ENCODE data around the gene CCDC91.

Gene CCDC91

GRCh38 chr12:28313631-28314030 is 123.4 kb downstream of the CCDC91 start:
- H3K14ac ChIP-seq (ENCODE audit: low read length in 2 of 2): no peak overlapping the region
- H3K79me1 ChIP-seq (replicated peaks; ENCODE audit: low read length, poor library complexity, severe bottlenecking): no peaks in the 10 kb centered on the region
- no peak overlapping the region for H2AFZ ChIP-seq (ENCODE audit: low read depth, low read length)
- peak; percentile 31 for DNase-seq
- H2BK12ac ChIP-seq (ENCODE audit: low read length in 2 of 2): no peak overlapping the region
- WGBS: 81% methylated on average over 1 of the region's 1 CpG
- H3K4me1 ChIP-seq (ENCODE audit: control insufficient read depth, insufficient read depth, low read depth, low read length): no peaks in the 10 kb centered on the region
- no peaks in the 10 kb centered on the region for H3K27me3 ChIP-seq (ENCODE audit: control insufficient read depth in 1 of 2, insufficient read depth in 1 of 2, low read length in 2 of 2)
- H3K4me2 ChIP-seq (ENCODE audit: low read length, poor library complexity, severe bottlenecking): no peak overlapping the region
- H2AK5ac ChIP-seq (ENCODE audit: low read length, severe bottlenecking): no peak overlapping the region
- H4K8ac ChIP-seq (ENCODE audit: low read length): no peak overlapping the region
- no peak overlapping the region for H4K91ac ChIP-seq (ENCODE audit: low read length)
- no peak overlapping the region for H2BK5ac ChIP-seq (ENCODE audit: low read depth, low read length, poor library complexity, severe bottlenecking)
- peak overlapping the region; percentile 10 for H3K9ac ChIP-seq (ENCODE audit: low read length)
- H3K4me3 ChIP-seq (ENCODE audit: insufficient read depth in 1 of 2, low read depth in 1 of 2, low read length in 2 of 2): no peak overlapping the region
- H3K36me3 ChIP-seq (ENCODE audit: control insufficient read depth in 1 of 2, insufficient read depth in 2 of 2, low read depth in 1 of 2, low read length in 2 of 2): peaks cover 0 to 10% of the 10 kb centered on the region in 2 experiments
- no peak overlapping the region for H3K18ac ChIP-seq (ENCODE audit: low read depth in 1 of 2, low read length in 2 of 2)
- H2BK15ac ChIP-seq (ENCODE audit: low read depth, poor library complexity, severe bottlenecking): no peak overlapping the region
- no peak overlapping the region for H3K23ac ChIP-seq (ENCODE audit: low read length in 2 of 2)
- no peak overlapping the region for H2BK120ac ChIP-seq (ENCODE audit: low read depth, low read length)
- peaks cover 19% of the 10 kb centered on the region for H3K9me3 ChIP-seq (ENCODE audit: control insufficient read depth, low read length)
- H3K27ac ChIP-seq (ENCODE audit: low read length, poor library complexity, severe bottlenecking): no peak overlapping the region
- no peak overlapping the region for H3K4ac ChIP-seq (ENCODE audit: low read depth in 1 of 2, low read length in 2 of 2)

- Histone ChIP-seq H3K27ac (ENCODE audit: low read length, poor library complexity, severe bottlenecking) (no peak overlapping the region), H2AK5ac (ENCODE audit: low read length, severe bottlenecking) (no peak overlapping the region), H2AFZ (ENCODE audit: low read depth, low read length) (no peak overlapping the region), H2BK12ac (ENCODE audit: low read length in 2 of 2) (no peak overlapping the region), H4K91ac (ENCODE audit: low read length) (no peak overlapping the region), H3K36me3 (ENCODE audit: control insufficient read depth in 1 of 2, insufficient read depth in 2 of 2, low read depth in 1 of 2, low read length in 2 of 2) (peaks cover 0 to 5% of the 10 kb centered on the region in 2 experiments), H3K4me2 (ENCODE audit: low read length, poor library complexity, severe bottlenecking) (no peak overlapping the region), H2BK5ac (ENCODE audit: low read depth, low read length, poor library complexity, severe bottlenecking) (no peak overlapping the region), H2BK15ac (ENCODE audit: low read depth, poor library complexity, severe bottlenecking) (no peak overlapping the region), H2BK120ac (ENCODE audit: low read depth, low read length) (no peak overlapping the region), H3K27me3 (ENCODE audit: control insufficient read depth in 1 of 2, insufficient read depth in 1 of 2, low read length in 2 of 2) (no peaks in the 10 kb centered on the region), H3K9me3 (ENCODE audit: control insufficient read depth, low read length) (peaks cover 19% of the 10 kb centered on the region), H3K79me1 (replicated peaks; ENCODE audit: low read length, poor library complexity, severe bottlenecking) (no peaks in the 10 kb centered on the region), H3K4me3 (ENCODE audit: insufficient read depth in 1 of 2, low read depth in 1 of 2, low read length in 2 of 2) (no peak overlapping the region), H3K4ac (ENCODE audit: low read depth in 1 of 2, low read length in 2 of 2) (no peak overlapping the region), H3K4me1 (ENCODE audit: control insufficient read depth, insufficient read depth, low read depth, low read length) (no peaks in the 10 kb centered on the region), H3K18ac (ENCODE audit: low read depth in 1 of 2, low read length in 2 of 2) (no peak overlapping the region), H3K23ac (ENCODE audit: low read length in 2 of 2) (no peak overlapping the region), H3K14ac (ENCODE audit: low read length in 2 of 2) (no peak overlapping the region), H4K8ac (ENCODE audit: low read length) (no peak overlapping the region), H3K9ac (ENCODE audit: low read length) (no peak overlapping the region)
- DNase-seq: no peak
Measured at GRCh38 chr12:28316049-28316448, 125.8 kb downstream of the CCDC91 start.

DNA sequence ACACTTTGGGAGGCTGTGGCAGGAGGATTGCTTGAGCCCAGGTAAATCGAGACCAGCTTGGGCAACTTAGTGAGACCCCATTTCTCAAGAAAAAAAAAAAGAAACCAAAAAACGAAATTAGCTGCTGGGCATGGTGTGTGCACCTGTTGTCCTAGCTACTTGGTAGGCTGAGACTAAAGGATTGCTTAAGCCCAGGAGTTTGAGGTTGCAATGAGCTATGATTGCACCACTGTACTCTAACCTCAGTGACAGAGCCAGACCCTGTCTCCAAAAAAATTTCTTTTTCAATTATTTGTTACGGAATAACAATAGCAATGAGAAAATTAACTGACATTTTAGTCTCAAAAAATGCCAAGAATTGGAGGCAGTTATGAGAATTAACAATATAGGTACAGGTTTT is 128.0 kb downstream of the CCDC91 start:
- Histone ChIP-seq H3K4ac (ENCODE audit: low read depth in 1 of 2, low read length in 2 of 2) (no peak overlapping the region), H3K9ac (ENCODE audit: low read length) (no peak overlapping the region)

GRCh38 chr12:28320353-28320752 is 130.1 kb downstream of the CCDC91 start:
- Histone ChIP-seq H3K9me3 (ENCODE audit: control insufficient read depth, low read length) (peaks cover 17% of the 10 kb centered on the region), H3K14ac (ENCODE audit: low read length in 2 of 2) (no peak overlapping the region), H3K18ac (ENCODE audit: low read depth in 1 of 2, low read length in 2 of 2) (no peak overlapping the region), H2AFZ (ENCODE audit: low read depth, low read length) (no peak overlapping the region), H3K27ac (ENCODE audit: low read length, poor library complexity, severe bottlenecking) (no peak overlapping the region), H3K36me3 (ENCODE audit: control insufficient read depth in 1 of 2, insufficient read depth in 2 of 2, low read depth in 1 of 2, low read length in 2 of 2) (peaks cover 0 to 3% of the 10 kb centered on the region in 2 experiments), H3K79me1 (replicated peaks; ENCODE audit: low read length, poor library complexity, severe bottlenecking) (no peaks in the 10 kb centered on the region), H2AK5ac (ENCODE audit: low read length, severe bottlenecking) (no peak overlapping the region), H2BK5ac (ENCODE audit: low read depth, low read length, poor library complexity, severe bottlenecking) (no peak overlapping the region), H2BK12ac (ENCODE audit: low read length in 2 of 2) (no peak overlapping the region), H4K91ac (ENCODE audit: low read length) (no peak overlapping the region), H2BK120ac (ENCODE audit: low read depth, low read length) (no peak overlapping the region), H3K27me3 (ENCODE audit: control insufficient read depth in 1 of 2, insufficient read depth in 1 of 2, low read length in 2 of 2) (no peaks in the 10 kb centered on the region), H4K8ac (ENCODE audit: low read length) (no peak overlapping the region), H3K23ac (ENCODE audit: low read length in 2 of 2) (no peak overlapping the region), H3K4me2 (ENCODE audit: low read length, poor library complexity, severe bottlenecking) (no peak overlapping the region), H3K9ac (ENCODE audit: low read length) (no peak overlapping the region), H2BK15ac (ENCODE audit: low read depth, poor library complexity, severe bottlenecking) (no peak overlapping the region), H3K4ac (ENCODE audit: low read depth in 1 of 2, low read length in 2 of 2) (no peak overlapping the region), H3K4me1 (ENCODE audit: control insufficient read depth, insufficient read depth, low read depth, low read length) (no peaks in the 10 kb centered on the region), H3K4me3 (ENCODE audit: insufficient read depth in 1 of 2, low read depth in 1 of 2, low read length in 2 of 2) (no peak overlapping the region)
- 83% methylated on average over 1 of the region's 1 CpG for WGBS
- no peak for DNase-seq

More for the DNA sequence above, 128.0 kb downstream of the CCDC91 start:
- Histone ChIP-seq H3K4me1 (ENCODE audit: control insufficient read depth, insufficient read depth, low read depth, low read length) (no peaks in the 10 kb centered on the region), H3K79me1 (replicated peaks; ENCODE audit: low read length, poor library complexity, severe bottlenecking) (no peaks in the 10 kb centered on the region), H4K8ac (ENCODE audit: low read length) (no peak overlapping the region), H2BK5ac (ENCODE audit: low read depth, low read length, poor library complexity, severe bottlenecking) (no peak overlapping the region), H3K27ac (ENCODE audit: low read length, poor library complexity, severe bottlenecking) (no peak overlapping the region), H3K18ac (ENCODE audit: low read depth in 1 of 2, low read length in 2 of 2) (no peak overlapping the region), H4K91ac (ENCODE audit: low read length) (no peak overlapping the region), H2BK15ac (ENCODE audit: low read depth, poor library complexity, severe bottlenecking) (no peak overlapping the region), H2AFZ (ENCODE audit: low read depth, low read length) (no peak overlapping the region), H3K36me3 (ENCODE audit: control insufficient read depth in 1 of 2, insufficient read depth in 2 of 2, low read depth in 1 of 2, low read length in 2 of 2) (peaks cover 0 to 5% of the 10 kb centered on the region in 2 experiments), H2BK12ac (ENCODE audit: low read length in 2 of 2) (no peak overlapping the region), H3K23ac (ENCODE audit: low read length in 2 of 2) (no peak overlapping the region), H3K9me3 (ENCODE audit: control insufficient read depth, low read length) (peaks cover 19% of the 10 kb centered on the region), H2BK120ac (ENCODE audit: low read depth, low read length) (no peak overlapping the region), H3K4me2 (ENCODE audit: low read length, poor library complexity, severe bottlenecking) (no peak overlapping the region), H3K4me3 (ENCODE audit: insufficient read depth in 1 of 2, low read depth in 1 of 2, low read length in 2 of 2) (no peak overlapping the region), H3K27me3 (ENCODE audit: control insufficient read depth in 1 of 2, insufficient read depth in 1 of 2, low read length in 2 of 2) (no peaks in the 10 kb centered on the region), H3K14ac (ENCODE audit: low read length in 2 of 2) (no peak overlapping the region), H2AK5ac (ENCODE audit: low read length, severe bottlenecking) (no peak overlapping the region)
- DNase-seq: no peak
- WGBS: 81% methylated on average over 2 of the region's 3 CpGs

Measured in mesenchymal stem cell (in vitro differentiated cells and primary cell).